Left lung (tissue), 10 donors: Measurements from ENCODE around the gene SPSB3. TPM values are rescaled to one million over a fixed set of nuclear protein-coding genes. Genes with fewer than 3 reads are reported as not detected.

Source experiments
- ATAC-seq: fragments of 200-7000 bp; cut with Tn5 transposase; one replicate; pipeline ENCODE4 v1.9.1; 2020; ENCODE audit warnings: moderate library complexity
- DNase-seq, 4 donors: peaks; one replicate each; pipeline ENCODE4 v3.0.0-alpha.2; 2013 to 2020
- H3K27ac ChIP-seq, 2 donors: fragments of 200-600 bp; sonication (generic) in 1 of 2; one replicate each; pipeline versions ENCODE4 v1.5.0 to v1.8.0; 2020 to 2021
- H3K27me3 ChIP-seq, 2 donors: fragments of 200-600 bp; sonication (generic) in 1 of 2; one replicate each; pipeline versions ENCODE4 v1.5.0 to v1.8.0; 2020 to 2021
- H3K36me3 ChIP-seq, 2 donors: fragments of 200-600 bp; sonication (generic) in 1 of 2; one replicate each; pipeline versions ENCODE4 v1.5.0 to v1.8.0; 2020 to 2021
- H3K4me1 ChIP-seq, 2 donors: fragments of 200-600 bp; one replicate each; pipeline ENCODE4 v1.8.0; 2021
- H3K4me3 ChIP-seq, 2 donors: fragments of 200-600 bp; sonication (generic) in 1 of 2; one replicate each; pipeline versions ENCODE4 v1.5.0 to v1.8.0; 2020 to 2021; ENCODE audit warnings: mild to moderate bottlenecking in 1 of 2
- H3K9me3 ChIP-seq, 2 donors: fragments of 200-600 bp; sonication (generic) in 1 of 2; one replicate each; pipeline versions ENCODE4 v1.5.0 to v1.8.0; 2020 to 2021
- intact Hi-C, 2 donors: fragments of 100-400 bp; cut with DNase I; formaldehyde crosslinking; loops; one replicate each; pipeline versions ENCODE4 v1.11.2 to v1.14.2; 2022
- polyA plus RNA-seq, 6 donors: library from polyadenylated mRNA; unstranded; fragments of 120-200 nt; gene quantifications; one replicate each; pipeline ENCODE4 v1.2.1, GENCODE V29; 2013; ENCODE audit not compliant: insufficient read length in 6 of 6
- total RNA-seq, 2 donors: library from RNA; stranded (reverse); fragmentation: NEBNext Ultra II Directional; extraction: Animal tissue kit (Norgen Biotek cat#: 25700); gene quantifications; one replicate each; pipeline ENCODE4 v1.2.1, GENCODE V29; 2021
- TF ChIP-seq, protein P1 (sequence below), 2 donors: fragments of 200-600 bp; sonication (generic) in 1 of 2; IDR thresholded peaks; one replicate each; pipeline versions ENCODE4 v1.5.0 to v1.8.0; 2021; ENCODE audit warnings: antibody characterized with exemption in 2 of 2
- donor health status: DM: no; HTN: yes; CAD: no.
- donor health status: DM: no; HTN: no; CAD: no.

Gene SPSB3
- total and polyA plus RNA-seq, 8 donors: 23.6 to 40.0 (median 33.0) TPM

DNA sequence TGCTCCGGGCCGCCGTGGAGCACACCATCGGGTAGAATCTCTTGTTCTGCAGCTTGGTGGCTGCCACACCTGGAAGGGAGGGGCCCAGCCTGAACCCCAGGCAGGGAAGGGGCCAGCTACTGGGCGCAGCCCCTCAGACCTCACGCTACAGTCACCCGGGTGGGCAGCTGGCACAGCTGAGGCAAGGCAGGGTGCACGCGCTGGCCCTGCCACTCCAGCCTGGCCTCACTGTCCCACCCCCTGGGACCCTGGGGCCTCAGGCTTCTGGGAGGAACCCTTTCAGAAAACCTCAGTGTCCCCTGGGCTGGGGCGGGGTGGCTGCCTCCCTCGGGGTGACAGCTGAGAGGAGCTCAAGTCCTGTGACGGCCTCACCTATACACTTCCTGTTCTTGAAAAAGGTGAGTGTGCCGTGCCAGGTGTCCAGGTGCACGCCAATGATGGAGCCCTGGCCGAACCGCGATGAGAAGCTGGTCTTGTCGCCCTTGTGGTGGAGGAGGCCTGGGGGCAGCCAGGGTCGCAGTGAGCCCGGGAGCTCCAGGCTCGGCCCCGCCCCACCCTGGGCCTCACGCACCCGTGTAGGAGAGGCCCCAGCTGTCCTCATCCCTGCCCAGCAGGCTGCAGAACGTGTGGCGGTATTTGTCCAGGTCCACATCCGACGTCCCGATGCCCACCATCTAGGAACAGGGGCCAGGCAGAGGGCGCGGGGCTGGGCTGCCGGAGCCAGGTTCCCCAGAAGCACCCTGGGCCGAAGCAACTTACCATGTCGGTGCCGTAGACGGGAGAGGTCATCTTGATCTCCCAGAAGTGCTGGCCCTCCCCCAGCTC is 4.8 kb downstream of the SPSB3 start:
- Histone ChIP-seq H3K27ac (no peak overlapping the region), H3K27me3 (no peaks in the 10 kb centered on the region), H3K4me1 (peaks cover 18 to 32% of the 10 kb centered on the region in 2 donors), H3K36me3 (peaks cover 0 to 50% of the 10 kb centered on the region in 2 donors), H3K9me3 (no peaks in the 10 kb centered on the region), H3K4me3 (no peak overlapping the region)
- intact Hi-C loops: no loop called here
- DNase-seq (no peak), ATAC-seq (no peak)
- TF ChIP-seq, protein P1, sequence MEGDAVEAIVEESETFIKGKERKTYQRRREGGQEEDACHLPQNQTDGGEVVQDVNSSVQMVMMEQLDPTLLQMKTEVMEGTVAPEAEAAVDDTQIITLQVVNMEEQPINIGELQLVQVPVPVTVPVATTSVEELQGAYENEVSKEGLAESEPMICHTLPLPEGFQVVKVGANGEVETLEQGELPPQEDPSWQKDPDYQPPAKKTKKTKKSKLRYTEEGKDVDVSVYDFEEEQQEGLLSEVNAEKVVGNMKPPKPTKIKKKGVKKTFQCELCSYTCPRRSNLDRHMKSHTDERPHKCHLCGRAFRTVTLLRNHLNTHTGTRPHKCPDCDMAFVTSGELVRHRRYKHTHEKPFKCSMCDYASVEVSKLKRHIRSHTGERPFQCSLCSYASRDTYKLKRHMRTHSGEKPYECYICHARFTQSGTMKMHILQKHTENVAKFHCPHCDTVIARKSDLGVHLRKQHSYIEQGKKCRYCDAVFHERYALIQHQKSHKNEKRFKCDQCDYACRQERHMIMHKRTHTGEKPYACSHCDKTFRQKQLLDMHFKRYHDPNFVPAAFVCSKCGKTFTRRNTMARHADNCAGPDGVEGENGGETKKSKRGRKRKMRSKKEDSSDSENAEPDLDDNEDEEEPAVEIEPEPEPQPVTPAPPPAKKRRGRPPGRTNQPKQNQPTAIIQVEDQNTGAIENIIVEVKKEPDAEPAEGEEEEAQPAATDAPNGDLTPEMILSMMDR (IDR thresholded peaks at IDR 0.05): no peak

DNA sequence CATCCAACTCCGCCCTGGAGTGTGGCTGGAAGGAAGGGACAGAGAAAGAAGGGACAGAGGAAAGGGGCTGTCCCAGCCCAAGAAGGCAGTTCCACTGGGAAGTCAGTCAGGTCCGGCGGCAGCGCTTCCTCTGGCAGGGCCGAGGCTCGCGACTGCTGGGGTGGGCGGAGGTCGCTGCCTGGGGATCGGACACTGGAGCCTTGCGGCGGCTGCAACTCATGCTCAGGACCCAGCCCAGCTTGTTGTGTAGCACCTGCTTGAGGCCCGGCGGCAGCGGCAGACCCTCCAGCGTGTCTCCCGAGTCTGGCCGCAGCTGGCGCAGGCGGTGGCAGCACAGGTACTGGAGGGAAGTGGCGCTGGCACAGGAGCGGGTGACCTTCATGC is 5.4 kb downstream of the SPSB3 start:
- Histone ChIP-seq H3K4me1 (peaks cover 20 to 38% of the 10 kb centered on the region in 2 donors), H3K27me3 (no peaks in the 10 kb centered on the region), H3K36me3 (peaks cover 0 to 50% of the 10 kb centered on the region in 2 donors), H3K27ac (no peak overlapping the region), H3K9me3 (no peaks in the 10 kb centered on the region), H3K4me3 (no peak overlapping the region)
- DNase-seq (no peak), ATAC-seq (no peak)
- TF ChIP-seq, protein P1 (IDR thresholded peaks at IDR 0.05): no peak
- intact Hi-C loops: no loop called here

DNA sequence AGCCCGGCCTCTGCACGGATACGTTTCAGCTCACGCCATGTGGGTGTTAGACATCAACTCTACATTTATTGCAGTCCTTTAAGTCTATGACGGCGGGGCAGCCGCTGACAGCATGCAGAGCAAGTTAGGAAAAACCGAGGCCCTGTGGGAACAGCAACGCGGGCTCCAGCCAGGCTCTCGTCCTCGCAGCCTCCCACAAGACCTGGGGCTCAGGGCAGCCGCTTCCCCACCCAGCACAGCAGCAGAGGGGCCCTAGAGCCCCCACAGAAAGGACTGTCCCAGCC is 5.8 kb downstream of the SPSB3 start:
- Histone ChIP-seq H3K4me1 (peaks cover 22 to 38% of the 10 kb centered on the region in 2 donors), H3K27me3 (no peaks in the 10 kb centered on the region), H3K36me3 (peaks cover 0 to 50% of the 10 kb centered on the region in 2 donors), H3K4me3 (no peak overlapping the region), H3K27ac (no peak overlapping the region), H3K9me3 (no peaks in the 10 kb centered on the region)
- no peak for DNase-seq
- ATAC-seq: no peak
- TF ChIP-seq, protein P1 (IDR thresholded peaks at IDR 0.05): no peak
- intact Hi-C loops: no loop called here

DNA sequence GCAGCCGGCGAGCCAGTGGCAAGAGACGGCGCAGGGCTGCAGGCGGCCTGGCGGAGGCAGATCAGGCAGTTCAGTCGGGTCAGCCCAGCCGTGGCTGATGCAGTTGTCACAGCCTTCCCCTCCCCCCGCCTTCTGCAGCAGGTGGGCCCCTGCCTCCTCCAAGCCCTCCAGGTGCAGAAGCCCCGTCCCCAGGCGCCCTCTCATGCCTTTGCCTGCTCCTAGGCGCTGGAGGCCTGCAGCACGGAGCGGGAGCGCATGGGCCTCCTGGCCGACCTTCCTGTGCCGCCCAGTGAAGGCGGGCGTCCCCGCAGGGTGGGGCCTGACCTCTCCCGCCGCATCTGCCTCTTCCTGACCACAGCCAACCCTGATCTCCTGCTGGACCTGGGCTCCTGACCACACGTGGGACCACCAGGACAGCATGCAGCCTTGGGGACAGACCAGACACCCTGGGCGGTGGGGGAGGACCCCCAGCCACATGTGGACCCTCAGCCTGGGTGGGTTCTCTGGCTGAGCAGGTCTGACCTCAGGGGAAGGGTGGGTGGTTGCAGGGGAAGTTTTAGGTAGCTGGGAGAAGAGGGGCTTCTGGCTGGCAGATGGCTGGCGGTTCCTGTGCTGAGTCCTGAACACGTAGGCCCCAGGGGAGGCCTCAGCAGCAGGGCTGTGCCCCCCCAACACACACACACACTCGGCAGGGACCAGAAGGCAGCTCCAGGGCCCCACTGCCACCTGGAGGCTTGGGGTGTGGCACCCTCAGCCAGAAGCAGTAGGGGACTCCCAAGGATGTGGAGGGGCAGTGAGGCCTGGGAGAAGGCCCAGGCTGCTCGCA is 6.3 kb downstream of the SPSB3 start:
- Histone ChIP-seq H3K4me1 (peaks cover 17 to 35% of the 10 kb centered on the region in 2 donors), H3K4me3 (no peak overlapping the region), H3K27me3 (no peaks in the 10 kb centered on the region), H3K27ac (no peak overlapping the region), H3K9me3 (no peaks in the 10 kb centered on the region), H3K36me3 (peaks cover 0 to 50% of the 10 kb centered on the region in 2 donors)
- ATAC-seq: no peak
- intact Hi-C loops: no loop called here
- DNase-seq: no peak
- TF ChIP-seq, protein P1 (IDR thresholded peaks at IDR 0.05): no peak
